GM13976 (cell line): ENCODE results near the gene PDCD4.

ENCODE experiments used
- DNase-seq: peaks from one replicate; pipeline ENCODE4 v3.0.0; 2012; ENCODE audit warnings: low spot score
- CTCF ChIP-seq: IDR thresholded peaks from 2 replicates; pipeline ENCODE4 v1.5.1; 2012; ENCODE audit warnings: borderline replicate concordance, mild to moderate bottlenecking; ENCODE audit not compliant: insufficient read depth; ENCODE audit errors: extremely low read depth, missing control alignments, control extremely low read depth
- in situ Hi-C: fragments of 300-500 bp; cut with MboI; formaldehyde crosslinking; loops from one replicate; pipeline ENCODE4 v1.12.0; 2022; ENCODE audit warnings: low sequenced_read_pairs, mixed read lengths, inconsistent platforms; ENCODE audit not compliant: unreplicated experiment

The PDCD4 gene

GRCh38 chr10:110870823-110871297, 868 bp upstream of the PDCD4 start:
- DNase-seq = no peak
- no peak for TF ChIP-seq CTCF
- in situ Hi-C loops = no loop called here

- peak; percentile 59 for DNase-seq
- in situ Hi-C loops = no loop called here
- TF ChIP-seq CTCF = peak; percentile 12
These were observed 636 bp downstream of the PDCD4 start for GRCh38 chr10:110872145-110872983.

- no peak for TF ChIP-seq CTCF
- DNase-seq = no peak
- in situ Hi-C loops = no loop called here
These were observed 1.5 kb downstream of the PDCD4 start for GRCh38 chr10:110872984-110873923.

- in situ Hi-C loops = no loop called here
These were observed 2.2 kb downstream of the PDCD4 start for GRCh38 chr10:110873951-110874350.

GRCh38 chr10:110876000-110876399, 4.3 kb downstream of the PDCD4 start:
- TF ChIP-seq CTCF = no peak
- in situ Hi-C loops = loop anchor here (25.0 kb wide), 2 partner anchors 264 to 564 kb away; partner anchors contain the start of gene SMNDC1
- DNase-seq = no peak

More at GRCh38 chr10:110873951-110874350, 2.2 kb downstream of the PDCD4 start:
- DNase-seq = no peak
- TF ChIP-seq CTCF = no peak

- DNase-seq = no peak
- no peak for TF ChIP-seq CTCF
- in situ Hi-C loops = loop anchor here (25.0 kb wide), 2 partner anchors 264 to 564 kb away; partner anchors contain the start of gene SMNDC1
These were observed 5.1 kb downstream of the PDCD4 start for GRCh38 chr10:110876788-110877187.
